Occipital lobe (tissue), 2 donors: ENCODE measurements around the gene HOXB4. TPM values are rescaled to one million over a fixed set of nuclear protein-coding genes. Genes with fewer than 3 reads are reported as not detected.

Experiments used
- DNase-seq: peaks from one replicate; lab custom pipeline; 2025; lab: John Stamatoyannopoulos, UW
- total RNA-seq: library from RNA; depleted of rRNA; stranded (reverse); fragments of >200 nt; gene quantifications from one replicate; pipeline ENCODE4 v1.2.3, GENCODE V29; 2014

Gene HOXB4
- total RNA-seq, 1 donor from 2014 or later, result not detected

DNA sequence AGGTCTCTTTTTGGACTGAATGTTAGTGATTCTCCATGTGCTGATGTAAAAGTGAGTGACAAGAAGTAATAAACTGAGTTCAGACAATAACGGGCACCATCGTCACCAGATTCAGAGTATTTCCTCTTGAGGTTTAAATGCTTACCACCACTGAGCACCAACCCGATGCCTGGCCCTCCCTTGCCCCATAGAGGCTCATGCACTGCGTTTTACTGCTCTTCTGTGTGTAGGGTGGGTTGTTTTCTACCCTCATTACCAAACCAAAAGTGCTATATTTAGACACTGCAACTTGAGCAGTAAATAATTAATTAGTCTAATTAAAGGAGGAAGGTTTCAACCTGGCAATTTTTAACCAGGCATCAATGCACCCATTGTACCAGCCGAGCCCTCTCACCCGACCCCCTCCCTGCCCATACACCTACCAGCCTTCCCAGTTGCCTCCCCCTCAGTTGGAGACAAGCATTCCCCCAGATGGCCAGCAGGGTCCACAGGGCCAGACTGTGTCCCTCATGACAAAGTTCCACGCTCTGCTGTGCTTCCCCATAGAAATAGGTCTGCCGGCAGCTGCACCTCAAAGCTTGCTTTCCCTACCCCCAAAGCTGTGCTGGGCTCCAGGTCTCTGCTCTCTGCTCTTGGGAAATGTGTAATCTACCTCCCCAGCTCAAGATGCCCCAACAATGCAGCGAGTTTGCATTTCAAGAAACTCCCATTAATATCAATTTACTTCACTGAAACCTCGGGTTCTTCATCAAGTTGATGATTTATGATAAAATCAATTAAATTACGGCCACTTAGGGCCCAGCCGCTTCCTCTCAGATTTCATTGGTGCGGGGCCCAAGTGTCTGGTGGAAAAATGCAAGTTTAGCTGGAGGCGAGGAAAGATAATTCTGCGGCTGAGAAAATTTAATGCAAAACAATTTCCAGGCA, 16.0 kb downstream of the HOXB4 start:
- DNase-seq, result no peak

DNA sequence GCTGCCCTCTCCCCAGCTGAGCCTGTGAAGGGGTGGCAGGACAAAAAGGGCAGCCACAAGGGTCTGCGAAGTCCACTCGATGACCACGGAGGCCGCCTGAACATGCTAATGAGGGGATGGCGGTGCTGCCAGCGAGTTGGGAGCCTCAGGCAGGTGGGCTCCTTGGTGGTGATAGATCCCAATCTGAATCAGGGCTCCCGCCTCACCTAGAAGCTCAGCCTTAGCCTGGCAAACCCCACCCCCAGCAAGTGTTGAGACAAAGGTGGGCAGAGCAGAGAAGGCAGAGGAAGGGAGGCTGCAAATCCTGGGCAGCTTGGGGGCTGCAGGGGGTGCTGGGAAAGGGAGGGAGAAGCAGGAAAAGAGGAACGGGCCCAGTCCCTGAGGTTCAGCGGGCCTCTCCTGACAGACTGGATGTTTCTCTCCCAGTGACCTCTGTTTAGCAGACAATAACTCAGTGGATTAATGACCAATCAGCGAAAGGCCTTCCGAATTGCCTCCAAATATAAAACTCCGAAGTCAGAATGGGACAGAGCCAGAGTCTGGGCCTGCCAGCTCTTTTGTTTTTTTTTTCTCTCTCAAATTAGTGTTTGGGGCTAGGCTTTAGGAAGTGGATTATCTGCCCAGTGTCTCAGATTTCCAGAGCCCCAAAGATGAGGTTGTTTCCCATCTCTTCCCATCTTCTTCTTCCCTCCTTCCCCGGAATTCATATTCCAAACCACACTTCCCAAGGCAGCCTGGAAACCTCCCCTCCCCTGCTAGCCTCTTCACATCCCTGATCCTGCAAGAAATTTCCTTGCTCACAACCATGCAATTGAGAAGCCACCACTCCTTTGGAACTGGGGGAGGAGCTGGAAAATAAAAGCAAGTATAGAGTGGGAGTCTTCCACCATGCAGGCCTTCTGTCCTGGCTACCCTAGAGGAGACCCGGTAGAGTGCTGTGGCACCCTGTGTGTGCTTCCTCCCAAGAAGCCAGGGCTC, 18.0 kb downstream of the HOXB4 start:
- no peak for DNase-seq

- no peak for DNase-seq
Observed at GRCh38 chr17:48559122-48559839, 18.9 kb downstream of the HOXB4 start.

- DNase-seq, result no peak
Observed at GRCh38 chr17:48558831-48559121, 19.4 kb downstream of the HOXB4 start.

DNA sequence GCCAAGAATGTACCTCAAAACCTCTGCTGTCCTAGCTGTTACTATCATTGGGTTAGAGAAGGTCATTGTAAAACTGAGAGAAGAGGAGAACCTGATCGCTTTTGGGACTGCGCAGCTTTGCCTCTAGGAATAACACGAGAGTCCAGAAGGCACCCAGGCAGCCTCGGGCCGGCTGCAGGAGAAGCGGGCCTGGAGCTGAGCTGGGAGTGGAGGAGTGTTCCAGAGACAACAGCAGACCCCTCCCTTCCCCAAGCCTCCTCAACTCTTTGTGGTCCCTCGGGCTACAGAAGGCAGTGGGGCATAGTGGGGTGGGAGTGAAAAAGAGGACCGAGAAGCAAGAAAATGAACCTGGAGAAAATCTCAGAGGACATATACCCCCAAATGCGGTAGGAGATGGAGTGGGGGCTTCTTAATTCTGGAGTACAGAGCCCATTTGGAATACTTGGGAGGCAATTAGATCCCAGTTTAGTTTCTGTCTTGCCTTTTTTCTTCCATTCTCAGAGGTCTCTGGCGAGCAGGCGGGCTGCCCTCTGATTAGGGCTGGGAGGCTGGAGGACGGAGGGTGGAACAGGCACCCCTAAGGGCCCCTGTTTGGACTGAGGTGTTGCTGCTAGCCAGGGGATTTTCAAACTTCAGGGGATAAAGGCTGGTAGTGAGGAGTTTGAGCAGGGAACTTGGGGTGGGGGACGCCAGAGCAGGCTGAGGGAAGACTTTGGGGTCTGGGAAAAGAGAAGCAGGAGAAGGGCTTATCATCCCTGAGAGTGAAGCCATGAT, 19.9 kb downstream of the HOXB4 start:
- no peak for DNase-seq

DNA sequence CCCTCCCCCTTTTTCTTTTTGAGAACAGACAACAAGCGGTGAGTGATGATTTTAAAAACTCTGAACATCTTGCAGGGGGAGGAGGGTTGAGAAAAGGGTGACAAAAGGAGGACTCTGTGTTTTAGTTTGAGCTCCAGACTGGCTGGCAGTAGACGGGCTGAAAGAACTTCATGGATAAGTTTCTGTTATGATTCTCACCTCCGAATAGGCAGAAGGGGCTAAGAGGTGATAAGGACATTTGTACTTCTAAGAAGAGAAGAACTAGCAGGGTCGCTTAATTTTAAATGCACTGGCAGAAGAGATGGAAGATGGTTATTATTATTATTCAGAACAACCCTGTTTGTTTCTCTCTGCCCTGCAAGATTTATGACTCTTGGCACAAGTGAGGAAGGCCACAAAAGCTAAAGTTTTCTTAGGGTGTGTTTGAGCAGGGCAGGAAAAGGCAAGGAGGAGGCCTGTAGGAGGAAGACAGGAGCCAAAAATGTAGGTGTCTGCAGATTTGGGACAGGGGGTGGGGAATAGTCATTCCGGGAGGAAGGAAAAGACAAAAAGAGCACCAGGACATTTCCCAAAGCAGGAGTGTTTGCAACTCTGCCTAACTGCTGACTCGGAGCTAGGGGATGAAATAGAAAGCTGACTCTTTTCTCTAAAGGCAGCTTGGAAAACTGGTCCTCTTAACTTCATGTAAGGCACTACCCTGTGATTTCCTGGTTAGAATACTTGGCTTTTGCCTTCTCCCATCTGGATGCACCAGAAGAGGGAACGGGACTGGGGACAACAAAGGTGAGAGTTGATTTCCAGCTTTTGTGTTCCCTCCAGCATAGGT, 21.4 kb downstream of the HOXB4 start:
- no peak for DNase-seq

DNA sequence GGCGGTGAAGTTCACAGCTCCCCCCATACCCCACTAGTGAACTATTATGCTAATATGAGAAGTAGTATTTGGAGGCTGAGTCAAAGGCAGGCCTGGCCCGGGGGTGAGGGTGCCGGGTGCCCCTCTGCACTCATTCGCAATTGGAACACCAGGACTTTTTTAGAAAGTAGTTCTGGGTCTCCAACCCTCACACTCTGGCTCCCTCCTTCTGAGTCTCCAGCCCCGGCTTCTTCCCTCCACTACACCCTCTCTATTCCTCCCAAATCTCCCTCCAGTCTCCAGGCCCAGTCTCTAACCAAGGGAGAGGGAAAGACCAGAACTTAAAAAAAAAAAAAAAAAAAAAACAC, 21.9 kb downstream of the HOXB4 start:
- no peak for DNase-seq

DNA sequence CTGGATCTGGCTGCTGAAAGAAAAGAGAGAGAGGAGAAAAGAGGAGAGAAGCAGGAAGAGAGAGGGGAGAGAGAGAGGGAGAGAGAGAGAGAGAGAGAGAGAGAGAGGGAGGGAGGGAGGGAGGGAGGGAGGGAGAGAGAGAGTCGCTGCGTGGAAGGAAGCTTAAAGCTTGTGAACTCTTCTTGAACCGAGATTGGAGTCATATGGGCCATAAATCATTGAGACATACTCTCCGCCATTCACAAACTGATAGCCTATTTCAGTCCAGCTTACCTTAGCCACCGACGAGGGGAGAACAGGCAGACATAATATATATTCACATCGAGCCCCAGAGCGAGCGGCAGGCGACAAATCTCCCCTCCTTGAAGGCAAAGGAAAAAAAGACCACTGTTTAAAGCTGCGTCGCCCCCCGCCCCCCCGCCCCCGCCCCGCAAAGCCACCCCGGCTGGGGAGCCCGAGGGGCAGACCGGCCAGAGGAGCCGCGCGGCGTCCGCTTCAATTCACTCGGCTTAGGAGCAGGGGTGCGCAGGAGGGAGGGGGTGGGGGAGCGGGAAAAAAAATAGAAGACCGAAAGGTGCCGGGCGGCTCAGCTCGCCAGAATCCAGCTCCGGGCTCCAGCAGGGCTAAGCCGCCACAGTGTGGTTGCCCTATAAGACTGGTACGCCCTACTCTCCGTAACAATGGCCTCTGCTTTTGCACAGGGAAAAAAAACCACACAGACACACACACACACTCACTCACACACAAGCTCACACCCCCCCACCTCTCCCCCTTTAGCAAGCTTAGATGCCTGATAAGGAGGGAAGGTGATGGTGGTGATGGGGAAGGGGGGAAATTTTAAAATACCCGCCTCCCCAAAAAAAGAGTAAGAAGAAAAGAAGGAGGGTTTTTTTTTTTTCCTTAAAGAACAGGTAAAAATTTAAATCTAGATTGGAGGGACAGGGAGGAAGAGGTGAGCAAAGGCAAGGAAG, 22.6 kb downstream of the HOXB4 start:
- DNase-seq, result no peak

- DNase-seq, result no peak
Observed at GRCh38 chr17:48554412-48555257, 23.5 kb downstream of the HOXB4 start.

GRCh38 chr17:48553826-48554225, 24.3 kb downstream of the HOXB4 start:
- DNase-seq, result no peak

- DNase-seq, result no peak
Observed at GRCh38 chr17:48553190-48553547, 25.0 kb downstream of the HOXB4 start.

DNA sequence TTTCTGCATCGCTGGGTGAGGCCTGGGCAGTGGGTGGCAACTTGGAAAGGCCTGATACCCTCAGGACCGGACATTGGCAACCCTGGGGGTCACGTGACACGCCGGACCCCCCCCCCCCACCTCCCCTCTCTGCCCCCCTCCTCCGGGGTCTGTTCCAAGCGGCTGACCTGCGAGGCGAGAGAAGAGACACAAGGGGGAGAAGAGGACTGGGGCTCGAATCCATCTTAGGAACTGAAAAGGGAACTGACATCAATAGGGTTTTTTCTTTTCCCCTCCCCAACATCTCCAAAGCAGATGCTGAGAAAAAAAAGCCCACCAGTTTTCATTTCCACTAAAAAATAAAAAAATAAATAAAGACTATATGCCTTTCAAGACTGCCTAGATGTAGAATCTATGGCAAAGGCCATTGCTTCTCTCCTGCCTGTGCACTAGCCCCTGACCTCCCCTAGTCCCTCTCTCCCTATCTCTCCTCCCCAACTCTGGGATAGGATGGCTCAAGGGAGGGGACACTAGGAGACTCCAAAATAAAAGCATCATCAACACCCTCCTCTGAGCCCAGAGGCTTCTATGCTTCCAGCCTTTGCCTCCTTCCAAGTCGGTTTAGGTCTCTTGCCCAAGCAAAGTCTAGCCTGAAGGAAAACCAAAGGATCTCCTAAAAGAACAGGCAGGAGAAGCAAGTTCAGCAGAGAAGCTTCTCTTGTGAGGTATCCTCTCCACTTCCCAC, 25.5 kb downstream of the HOXB4 start:
- no peak for DNase-seq

DNA sequence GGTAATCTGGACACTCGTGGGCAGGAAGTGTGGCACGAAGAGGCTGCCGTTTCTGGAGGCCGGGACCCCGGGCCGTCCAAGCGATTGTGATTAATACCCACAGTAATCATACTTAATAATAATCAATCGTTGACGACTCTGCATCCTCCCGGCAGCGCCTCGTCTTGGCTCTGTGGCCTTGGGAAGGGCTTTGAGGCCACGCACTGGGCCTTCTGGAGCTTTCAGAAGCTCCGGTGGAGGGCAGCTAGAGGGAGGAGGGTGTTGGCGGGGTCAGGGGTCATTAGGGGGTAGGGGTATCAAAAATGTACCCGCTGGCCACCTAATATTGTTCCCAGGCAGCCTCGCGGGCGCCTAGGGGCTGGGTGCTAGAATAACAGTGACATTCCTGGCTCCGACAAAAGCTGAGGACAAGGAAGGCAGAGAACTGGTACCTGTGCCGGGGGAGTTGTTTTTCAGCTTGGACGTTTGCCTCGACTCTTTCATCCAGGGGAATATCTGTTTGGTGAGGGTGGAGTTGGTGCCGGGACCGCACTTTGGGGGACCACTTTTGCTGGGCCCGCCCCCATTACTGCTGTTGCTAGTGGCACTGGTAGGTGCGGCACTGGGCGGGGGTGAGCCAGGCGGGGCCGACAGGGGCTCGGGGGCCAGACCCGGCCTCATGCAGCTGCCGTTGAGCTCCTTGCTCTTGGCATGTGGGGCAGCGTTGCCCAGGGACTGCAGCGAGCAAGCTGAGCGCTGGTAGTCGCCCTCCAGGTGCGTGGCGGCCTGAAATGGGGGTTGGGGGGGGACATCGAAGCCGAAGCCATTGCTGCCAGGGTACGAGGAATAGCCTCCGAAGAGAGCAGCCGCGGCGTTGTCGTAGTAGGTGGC, 26.3 kb downstream of the HOXB4 start:
- no peak for DNase-seq

DNA sequence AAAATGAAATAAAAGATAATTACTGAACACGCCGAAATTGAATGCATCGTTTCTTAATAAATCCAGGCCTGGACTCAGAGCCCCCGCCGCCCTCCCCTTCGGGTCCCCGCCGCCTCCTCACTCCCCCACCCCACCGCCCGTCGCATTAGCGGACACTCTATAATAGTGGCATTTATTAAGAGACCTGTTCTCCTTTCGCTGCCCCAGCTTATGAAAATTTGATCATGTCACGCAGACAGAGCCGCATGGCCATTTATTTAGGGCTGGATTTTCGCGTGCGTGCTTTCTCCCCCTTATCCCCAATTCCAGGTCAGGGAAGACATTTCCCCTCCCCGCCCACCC, 27.0 kb downstream of the HOXB4 start:
- DNase-seq, result no peak

DNA sequence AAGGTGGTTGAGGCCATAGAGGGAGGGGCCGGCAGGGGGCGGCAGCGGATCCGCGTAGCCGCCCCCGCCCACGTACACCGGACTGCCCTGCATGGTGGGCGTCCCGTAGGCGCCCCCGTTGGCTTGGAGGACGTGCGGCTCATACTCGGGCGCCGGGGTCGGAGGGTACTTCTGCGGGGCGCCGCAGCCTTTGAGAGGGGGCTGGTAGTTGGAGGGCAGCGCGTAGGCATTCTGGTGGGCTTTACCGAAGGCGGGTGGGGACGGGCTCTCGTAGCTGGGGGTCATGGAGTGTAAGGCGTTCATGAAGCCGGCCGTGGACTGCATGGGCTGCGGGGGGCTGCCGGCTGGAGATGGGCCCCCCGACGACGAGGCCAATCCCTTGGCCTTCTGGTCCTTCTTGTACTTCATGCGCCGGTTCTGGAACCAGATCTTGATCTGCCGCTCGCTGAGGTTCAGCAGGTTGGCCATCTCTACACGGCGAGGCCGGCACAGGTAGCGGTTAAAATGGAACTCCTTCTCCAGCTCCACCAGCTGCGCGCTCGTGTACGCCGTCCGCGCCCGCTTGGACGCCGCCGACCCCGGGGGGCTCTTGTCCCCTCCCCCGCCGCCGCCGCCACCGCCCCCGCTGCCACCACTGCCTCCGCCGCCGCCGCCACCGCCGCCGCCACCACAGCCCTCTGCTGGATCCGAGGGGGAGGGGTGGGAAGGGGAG, 27.5 kb downstream of the HOXB4 start:
- no peak for DNase-seq

DNA sequence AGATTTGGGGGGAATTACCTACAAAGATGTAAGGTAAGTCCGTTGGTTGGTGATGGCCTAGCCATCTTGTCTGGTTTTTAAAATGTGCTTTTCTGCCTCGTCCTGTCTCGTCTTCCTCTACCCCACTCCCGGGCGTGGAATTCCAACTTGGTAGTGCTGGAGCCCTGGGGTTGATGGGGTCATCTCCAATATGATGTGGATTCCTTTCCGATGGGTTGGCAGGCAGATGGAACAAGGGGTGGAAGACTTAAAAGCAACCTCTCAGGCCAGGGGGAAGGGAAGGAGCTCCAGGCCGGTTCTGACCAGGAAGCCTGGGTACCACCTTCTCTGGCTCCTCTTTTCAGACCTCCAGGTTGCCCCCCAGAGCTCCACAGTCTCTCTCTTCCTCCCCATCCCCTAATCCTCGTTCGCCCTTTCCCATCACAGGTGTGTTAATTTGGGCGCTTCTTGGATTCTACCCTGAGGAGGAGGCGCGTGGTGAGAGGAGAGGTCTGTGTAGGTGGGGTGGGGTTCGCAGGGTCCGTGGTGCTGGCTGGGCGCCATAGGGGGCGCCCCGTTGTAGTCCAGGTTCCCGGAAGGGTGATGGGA, 28.1 kb downstream of the HOXB4 start:
- no peak for DNase-seq
